ENCODE results near the gene NPW. TPM values are rescaled to one million over a fixed set of nuclear protein-coding genes. Genes with fewer than 3 reads are reported as not detected.

NPW gene
- total and polyA plus RNA-seq, 2 of the 8 experiments (the other 6 are each of a cell fraction or from before 2014, with no cell fraction given) = 4.0 to 10.3 TPM

DNA sequence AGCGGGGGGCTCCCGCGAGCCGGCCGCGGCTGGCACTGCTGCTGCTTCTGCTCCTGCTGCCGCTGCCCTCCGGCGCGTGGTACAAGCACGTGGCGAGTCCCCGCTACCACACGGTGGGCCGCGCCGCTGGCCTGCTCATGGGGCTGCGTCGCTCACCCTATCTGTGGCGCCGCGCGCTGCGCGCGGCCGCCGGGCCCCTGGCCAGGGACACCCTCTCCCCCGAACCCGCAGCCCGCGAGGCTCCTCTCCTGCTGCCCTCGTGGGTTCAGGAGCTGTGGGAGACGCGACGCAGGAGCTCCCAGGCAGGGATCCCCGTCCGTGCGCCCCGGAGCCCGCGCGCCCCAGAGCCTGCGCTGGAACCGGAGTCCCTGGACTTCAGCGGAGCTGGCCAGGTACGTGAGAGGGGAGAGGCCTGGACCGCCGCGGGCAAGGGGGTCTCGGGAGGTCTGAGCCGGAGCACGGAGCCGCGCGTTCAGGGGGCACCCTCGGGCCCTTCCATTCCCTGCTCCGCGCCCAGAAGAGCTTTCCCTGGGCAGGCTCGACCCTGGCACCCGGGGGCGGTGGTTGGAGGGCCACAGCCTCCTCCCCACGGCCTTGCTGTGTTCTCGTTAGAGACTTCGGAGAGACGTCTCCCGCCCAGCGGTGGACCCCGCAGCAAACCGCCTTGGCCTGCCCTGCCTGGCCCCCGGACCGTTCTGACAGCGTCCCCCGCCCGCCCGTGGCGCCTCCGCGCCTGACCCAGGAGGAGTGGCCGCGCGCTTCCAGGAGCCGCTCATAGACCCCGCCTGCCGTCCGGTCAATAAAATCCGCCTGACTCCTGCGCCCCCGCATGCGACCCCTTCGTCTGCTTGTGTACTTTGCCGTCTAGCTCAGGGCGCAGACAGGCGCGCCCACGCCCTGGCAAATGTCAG is 591 bp downstream of the NPW start:
- H3K18ac ChIP-seq (ENCODE audit: extremely low read depth, low read length) = no peak overlapping the region; the same call in 1 of the 2 replicates
- H2AK5ac ChIP-seq (ENCODE audit: low read depth, low read length) = no peak overlapping the region
- H2BK15ac ChIP-seq (ENCODE audit: low read length) = no peak overlapping the region
- H3K23ac ChIP-seq (ENCODE audit: insufficient read length) = no peak overlapping the region
- no peak overlapping the region for H3K27ac ChIP-seq (ENCODE audit: low read depth, low read length)
- H2BK5ac ChIP-seq (ENCODE audit: low read depth, low read length) = no peak overlapping the region
- H3K4me2 ChIP-seq (ENCODE audit: insufficient read depth in 1 of 2, low read depth in 2 of 2, low read length in 2 of 2) = peak overlapping the region; percentile 71 to 79
- peaks cover 0 to 21% (median 8%) of the 10 kb centered on the region in 4 experiments; a peak in 5 of 7 replicates for H3K4me1 ChIP-seq (replicated peaks in 1 of 4; ENCODE audit: control insufficient read depth in 3 of 4, insufficient read depth in 4 of 4, low read length in 3 of 4)
- H4K20me1 ChIP-seq (replicated peaks in 1 of 2; ENCODE audit: control insufficient read depth in 1 of 2, insufficient read depth in 2 of 2, low read length in 2 of 2) = no peaks in the 10 kb centered on the region
- peaks cover 22 to 42% (median 34%) of the 10 kb centered on the region in 4 experiments for H3K27me3 ChIP-seq (replicated peaks in 1 of 4; ENCODE audit: control insufficient read depth in 3 of 4, extremely low read depth in 1 of 4, insufficient read depth in 3 of 4, low read length in 3 of 4)
- H3K14ac ChIP-seq (ENCODE audit: insufficient read length) = no peak overlapping the region
- CTCF ChIA-PET (ENCODE audit: partially characterized antibody) = interaction anchor here (0.7 to 7.5 kb wide), 15 partner anchors 9 to 132 kb away, joined by 3 to 55 read pairs (median 4); no protein-coding TSS in a partner anchor
- H3K23me2 ChIP-seq (ENCODE audit: low read depth, low read length) = peaks cover 8% of the 10 kb centered on the region; the same call in 1 of the 2 replicates
- peak overlapping the region; percentile 46; the same call in 1 of the 2 replicates for H4K8ac ChIP-seq (ENCODE audit: extremely low read depth, insufficient read depth, low read length)
- POLR2A ChIA-PET (ENCODE audit: partially characterized antibody) = interaction anchor here (0.6 to 2.0 kb wide), 10 partner anchors 12 to 135 kb away, joined by 3 to 9 read pairs (median 5); partner anchors contain the start of genes RPS2 and TRAF7
- peak overlapping the region; percentile 6; the same call in 1 of the 2 replicates for H2AFZ ChIP-seq (ENCODE audit: low read length)
- H3K9ac ChIP-seq (replicated peaks in 1 of 4; ENCODE audit: extremely low read depth in 1 of 4, low read depth in 3 of 4, low read length in 3 of 4) = no peak overlapping the region
- no peak for FAIRE-seq
- WGBS, 2 experiments (ENCODE audit: extremely low coverage in 1 of 2, insufficient coverage in 1 of 2, insufficient read length in 1 of 2, insufficient replicate concordance in 2 of 2, low coverage in 1 of 2, low lambda C conversion rate in 2 of 2, missing lambda C conversion rate in 1 of 2) = 4% methylated on average over 43 of the region's 96 CpGs; no CpG with 5 or more reads in 1 of the 2 experiments
- H3K36me3 ChIP-seq (ENCODE audit: control insufficient read depth in 2 of 4, insufficient read depth in 4 of 4, low read length in 3 of 4) = peaks cover 0 to 5% (median 0%) of the 10 kb centered on the region in 4 experiments; a peak in 1 of 8 replicates
- no peaks in the 10 kb centered on the region for H3K79me2 ChIP-seq (ENCODE audit: control insufficient read depth in 1 of 2, insufficient read depth in 2 of 2, low read length in 2 of 2)
- H3K4ac ChIP-seq (replicated peaks; ENCODE audit: insufficient read length, low read depth, low read length) = no peak overlapping the region
- H2BK120ac ChIP-seq (replicated peaks; ENCODE audit: low read depth, low read length) = no peak overlapping the region
- no peak overlapping the region for H3K56ac ChIP-seq (replicated peaks; ENCODE audit: insufficient read length, low read depth, low read length)
- H3K79me1 ChIP-seq (ENCODE audit: low read depth, low read length) = no peaks in the 10 kb centered on the region
- peak overlapping the region; percentile 21 to 59 (median 29); a peak in 7 of 8 replicates for H3K4me3 ChIP-seq (ENCODE audit: extremely low read depth in 1 of 4, insufficient read depth in 2 of 4, low read depth in 3 of 4, low read length in 4 of 4)
- H4K91ac ChIP-seq (replicated peaks; ENCODE audit: insufficient read length, low read length) = no peak overlapping the region
- H3K9me3 ChIP-seq (ENCODE audit: insufficient read depth in 2 of 2, low read depth in 1 of 2, low read length in 1 of 2) = no peaks in the 10 kb centered on the region
- no peak overlapping the region for H2BK12ac ChIP-seq (ENCODE audit: low read depth, low read length)
- no peak overlapping the region for H4K5ac ChIP-seq (ENCODE audit: insufficient read length, low read depth, low read length)
- no peak overlapping the region for H2BK20ac ChIP-seq (ENCODE audit: low read length)
- DNase-seq (ENCODE audit: low read depth in 1 of 2, low spot score in 2 of 2) = peak in 1 of 2 experiments; percentile 74
- TF ChIP-seq GTF2F1 (IDR thresholded peaks at IDR 0.05; ENCODE audit: borderline replicate concordance, low read depth, low read length) (no peak), BCL11A (IDR thresholded peaks at IDR 0.05; ENCODE audit: low read depth in 2 of 2, low read length in 2 of 2) (no peak), MAFK (IDR thresholded peaks at IDR 0.05; ENCODE audit: low read depth, low read length) (no peak), GABPA (IDR thresholded peaks at IDR 0.05; ENCODE audit: borderline replicate concordance, insufficient read depth, low read length) (no peak; the same call in 1 of the 2 replicates), BACH1 (IDR thresholded peaks at IDR 0.05; ENCODE audit: low read length) (no peak), SIX5 (IDR thresholded peaks at IDR 0.05; ENCODE audit: low read depth, low read length) (no peak), CBX8 (IDR thresholded peaks at IDR 0.05; ENCODE audit: borderline replicate concordance, low read depth, low read length) (no peak), HDAC2 (IDR thresholded peaks at IDR 0.05; ENCODE audit: borderline replicate concordance in 1 of 2, low read depth in 2 of 2, low read length in 2 of 2) (no peak), CEBPB (IDR thresholded peaks at IDR 0.05; ENCODE audit: low read depth, low read length) (no peak)
- TF ChIP-seq, protein P1, sequence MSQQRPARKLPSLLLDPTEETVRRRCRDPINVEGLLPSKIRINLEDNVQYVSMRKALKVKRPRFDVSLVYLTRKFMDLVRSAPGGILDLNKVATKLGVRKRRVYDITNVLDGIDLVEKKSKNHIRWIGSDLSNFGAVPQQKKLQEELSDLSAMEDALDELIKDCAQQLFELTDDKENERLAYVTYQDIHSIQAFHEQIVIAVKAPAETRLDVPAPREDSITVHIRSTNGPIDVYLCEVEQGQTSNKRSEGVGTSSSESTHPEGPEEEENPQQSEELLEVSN (IDR thresholded peaks at IDR 0.05) = peak; percentile 45; the same call in 1 of the 2 replicates
